ENCODE measurements around the gene DPM1. TPM values are rescaled to one million over a fixed set of nuclear protein-coding genes. Genes with fewer than 3 reads are reported as not detected.

The DPM1 gene
- total and polyA plus RNA-seq, 2 of the 8 experiments (the other 6 are each of a cell fraction or from before 2014, with no cell fraction given), result 42.3 to 57.0 TPM

DNA sequence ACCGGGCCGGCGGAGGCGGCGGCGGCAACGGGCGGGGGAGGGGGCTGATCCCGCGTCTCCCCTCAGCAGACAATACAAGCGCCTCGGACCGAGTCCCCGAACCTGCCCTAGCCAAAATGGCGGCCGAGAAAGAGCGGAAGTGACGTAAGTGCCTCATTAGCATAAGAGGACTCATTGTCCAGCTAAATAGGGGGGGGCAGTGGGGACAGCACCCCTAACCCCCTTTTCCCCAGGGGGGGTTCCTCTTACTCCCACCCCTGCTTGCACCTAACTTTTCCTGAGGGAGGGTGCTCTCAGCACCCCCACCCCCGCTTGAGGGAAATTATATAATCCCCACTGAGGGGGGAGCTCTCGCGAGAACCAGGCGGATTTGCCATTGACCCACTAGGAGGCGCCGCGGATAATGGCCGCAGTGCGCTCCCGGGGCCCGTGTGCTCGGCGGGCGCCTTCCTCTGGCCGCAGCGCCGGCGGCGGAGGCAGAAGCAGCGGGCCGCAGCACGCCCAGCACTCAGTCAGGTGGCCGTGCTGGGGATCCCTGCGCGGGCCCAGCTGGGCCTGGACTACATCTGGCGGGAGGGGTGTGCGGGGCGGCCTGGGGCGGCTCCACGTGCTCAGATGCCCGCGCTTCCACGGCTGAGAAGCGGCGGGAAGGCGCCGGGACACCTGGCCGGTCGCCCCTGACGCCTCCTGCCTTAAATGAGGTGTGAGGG is 26.9 kb downstream of the DPM1 start, which contains the start of gene ADNP (continued):
- peak; percentile 74 for TF ChIP-seq KDM4A (IDR thresholded peaks at IDR 0.05; ENCODE audit: low read depth, low read length, severe bottlenecking)
- no peak for TF ChIP-seq FOSL1 (IDR thresholded peaks at IDR 0.05; ENCODE audit: insufficient read depth, low read depth, low read length)
- TF ChIP-seq NANOG (IDR thresholded peaks at IDR 0.05; ENCODE audit: insufficient read depth, low read depth, low read length, poor library complexity, severe bottlenecking), result no peak
- no peak for TF ChIP-seq MAFK (IDR thresholded peaks at IDR 0.05; ENCODE audit: low read depth, low read length)
- TF ChIP-seq NRF1 (IDR thresholded peaks at IDR 0.05; ENCODE audit: low read depth, low read length), result no peak
- no peak for TF ChIP-seq EGR1 (IDR thresholded peaks at IDR 0.05; ENCODE audit: borderline replicate concordance, low read depth, low read length)
- peak; percentile 56 to 69; a peak in 3 of 4 replicates for TF ChIP-seq HDAC2 (IDR thresholded peaks at IDR 0.05; ENCODE audit: borderline replicate concordance in 1 of 2, low read depth in 2 of 2, low read length in 2 of 2)
- TF ChIP-seq TCF12 (IDR thresholded peaks at IDR 0.05; ENCODE audit: low read depth, low read length), result no peak
- no peak for TF ChIP-seq BACH1 (IDR thresholded peaks at IDR 0.05; ENCODE audit: low read length)
- peak; percentile 40; the same call in 1 of the 2 replicates for TF ChIP-seq SP1 (IDR thresholded peaks at IDR 0.05; ENCODE audit: low read depth, low read length)
- no peak; the same call in 1 of the 2 replicates for TF ChIP-seq KDM1A (IDR thresholded peaks at IDR 0.05; ENCODE audit: borderline replicate concordance, low read length)
- TF ChIP-seq SIRT6 (IDR thresholded peaks at IDR 0.05; ENCODE audit: low read length), result no peak
- TF ChIP-seq BCL11A (IDR thresholded peaks at IDR 0.05; ENCODE audit: low read depth in 2 of 2, low read length in 2 of 2), result no peak
- TF ChIP-seq, protein P1, sequence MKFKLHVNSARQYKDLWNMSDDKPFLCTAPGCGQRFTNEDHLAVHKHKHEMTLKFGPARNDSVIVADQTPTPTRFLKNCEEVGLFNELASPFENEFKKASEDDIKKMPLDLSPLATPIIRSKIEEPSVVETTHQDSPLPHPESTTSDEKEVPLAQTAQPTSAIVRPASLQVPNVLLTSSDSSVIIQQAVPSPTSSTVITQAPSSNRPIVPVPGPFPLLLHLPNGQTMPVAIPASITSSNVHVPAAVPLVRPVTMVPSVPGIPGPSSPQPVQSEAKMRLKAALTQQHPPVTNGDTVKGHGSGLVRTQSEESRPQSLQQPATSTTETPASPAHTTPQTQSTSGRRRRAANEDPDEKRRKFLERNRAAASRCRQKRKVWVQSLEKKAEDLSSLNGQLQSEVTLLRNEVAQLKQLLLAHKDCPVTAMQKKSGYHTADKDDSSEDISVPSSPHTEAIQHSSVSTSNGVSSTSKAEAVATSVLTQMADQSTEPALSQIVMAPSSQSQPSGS (IDR thresholded peaks at IDR 0.05; ENCODE audit: low read length), result peak; percentile 96
- no peak; the same call in 1 of the 2 replicates for TF ChIP-seq CHD1 (IDR thresholded peaks at IDR 0.05; ENCODE audit: low read depth, low read length)
- TF ChIP-seq SIN3A (conservative IDR thresholded peaks at IDR 0.05 in 1 of 2, IDR thresholded peaks at IDR 0.05 in 1 of 2; ENCODE audit: low read depth in 1 of 2, low read length in 2 of 2), result peak in 1 of 2 experiments; percentile 88; a peak in 2 of 4 replicates
- TF ChIP-seq TAF1 (IDR thresholded peaks at IDR 0.05; ENCODE audit: low read depth, low read length), result peak; percentile 99
- peak; percentile 53; the same call in 1 of the 2 replicates for TF ChIP-seq RBBP5 (IDR thresholded peaks at IDR 0.05; ENCODE audit: borderline replicate concordance, low read depth, low read length)
- TF ChIP-seq, protein P2, sequence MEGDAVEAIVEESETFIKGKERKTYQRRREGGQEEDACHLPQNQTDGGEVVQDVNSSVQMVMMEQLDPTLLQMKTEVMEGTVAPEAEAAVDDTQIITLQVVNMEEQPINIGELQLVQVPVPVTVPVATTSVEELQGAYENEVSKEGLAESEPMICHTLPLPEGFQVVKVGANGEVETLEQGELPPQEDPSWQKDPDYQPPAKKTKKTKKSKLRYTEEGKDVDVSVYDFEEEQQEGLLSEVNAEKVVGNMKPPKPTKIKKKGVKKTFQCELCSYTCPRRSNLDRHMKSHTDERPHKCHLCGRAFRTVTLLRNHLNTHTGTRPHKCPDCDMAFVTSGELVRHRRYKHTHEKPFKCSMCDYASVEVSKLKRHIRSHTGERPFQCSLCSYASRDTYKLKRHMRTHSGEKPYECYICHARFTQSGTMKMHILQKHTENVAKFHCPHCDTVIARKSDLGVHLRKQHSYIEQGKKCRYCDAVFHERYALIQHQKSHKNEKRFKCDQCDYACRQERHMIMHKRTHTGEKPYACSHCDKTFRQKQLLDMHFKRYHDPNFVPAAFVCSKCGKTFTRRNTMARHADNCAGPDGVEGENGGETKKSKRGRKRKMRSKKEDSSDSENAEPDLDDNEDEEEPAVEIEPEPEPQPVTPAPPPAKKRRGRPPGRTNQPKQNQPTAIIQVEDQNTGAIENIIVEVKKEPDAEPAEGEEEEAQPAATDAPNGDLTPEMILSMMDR (IDR thresholded peaks at IDR 0.05; ENCODE audit: control extremely low read depth in 1 of 3, insufficient read depth in 1 of 3, low read depth in 1 of 3, low read length in 3 of 3), result peak; percentile 50 to 70 (median 64)
